AG04450 (cell line): ENCODE measurements around the gene KATNAL1. TPM values are rescaled to one million over a fixed set of nuclear protein-coding genes. Genes with fewer than 3 reads are reported as not detected.

Experiments used
- CTCF ChIA-PET: fragments of 300-600, 350-600 bp; formaldehyde crosslinking; extraction: SDS; loops from one replicate; lab custom pipeline; 2022; ENCODE audit warnings: antibody characterized with exemption, inconsistent platforms; lab: Charles Lee
- POLR2A ChIA-PET: fragments of 350-600 bp; formaldehyde crosslinking; extraction: SDS; loops from one replicate; lab custom pipeline; 2021; ENCODE audit warnings: antibody characterized with exemption, inconsistent platforms; lab: Yijun Ruan, JAX
- DNase-seq: peaks from one replicate; pipeline ENCODE4 v3.0.0-alpha.2; 2011; ENCODE audit warnings: low read depth, low spot score
- H3K27ac ChIP-seq: one replicate; pipeline ENCODE4 v1.5.1; 2012; ENCODE audit warnings: low read depth, low read length, control low read depth
- H3K27me3 ChIP-seq: one replicate; pipeline ENCODE4 v1.6.0; 2012; ENCODE audit warnings: low read length; ENCODE audit not compliant: control insufficient read depth, insufficient read depth
- H3K4me3 ChIP-seq: 2 replicates; pipeline ENCODE4 v1.5.1; 2011; ENCODE audit warnings: mild to moderate bottlenecking, low read depth, low read length, control low read depth
- H3K9me3 ChIP-seq: 2 replicates; pipeline ENCODE4 v1.5.1; 2012; ENCODE audit warnings: low read length; ENCODE audit not compliant: control insufficient read depth, insufficient read depth
- polyA plus RNA-seq: library from polyadenylated mRNA; depleted of rRNA; stranded (reverse); fragments of >200 nt; gene quantifications from 2 replicates; pipeline ENCODE4 v1.2.3, GENCODE V29; 2011
- TF ChIP-seq, protein P1 (sequence below): IDR thresholded peaks from 2 replicates; pipeline ENCODE4 v1.5.1; 2011; ENCODE audit warnings: low read depth, low read length, control low read depth, inconsistent platforms

The KATNAL1 gene
- polyA plus RNA-seq, 1 experiment, result 12.6 TPM

- Histone ChIP-seq H3K27me3 (no peaks in the 10 kb centered on the region), H3K4me3 (no peak overlapping the region), H3K9me3 (no peaks in the 10 kb centered on the region; the same call in 1 of the 2 replicates), H3K27ac (no peak overlapping the region)
- ChIA-PET POLR2A (interaction anchor here (0.6 to 3.0 kb wide), 3 partner anchors 34 to 176 kb away, joined by 3 to 8 read pairs (median 6); no protein-coding TSS in a partner anchor), CTCF (interaction anchor here (0.8 to 1.1 kb wide), 4 partner anchors 27 to 176 kb away, joined by 3 read pairs; no protein-coding TSS in a partner anchor)
- TF ChIP-seq, protein P1, sequence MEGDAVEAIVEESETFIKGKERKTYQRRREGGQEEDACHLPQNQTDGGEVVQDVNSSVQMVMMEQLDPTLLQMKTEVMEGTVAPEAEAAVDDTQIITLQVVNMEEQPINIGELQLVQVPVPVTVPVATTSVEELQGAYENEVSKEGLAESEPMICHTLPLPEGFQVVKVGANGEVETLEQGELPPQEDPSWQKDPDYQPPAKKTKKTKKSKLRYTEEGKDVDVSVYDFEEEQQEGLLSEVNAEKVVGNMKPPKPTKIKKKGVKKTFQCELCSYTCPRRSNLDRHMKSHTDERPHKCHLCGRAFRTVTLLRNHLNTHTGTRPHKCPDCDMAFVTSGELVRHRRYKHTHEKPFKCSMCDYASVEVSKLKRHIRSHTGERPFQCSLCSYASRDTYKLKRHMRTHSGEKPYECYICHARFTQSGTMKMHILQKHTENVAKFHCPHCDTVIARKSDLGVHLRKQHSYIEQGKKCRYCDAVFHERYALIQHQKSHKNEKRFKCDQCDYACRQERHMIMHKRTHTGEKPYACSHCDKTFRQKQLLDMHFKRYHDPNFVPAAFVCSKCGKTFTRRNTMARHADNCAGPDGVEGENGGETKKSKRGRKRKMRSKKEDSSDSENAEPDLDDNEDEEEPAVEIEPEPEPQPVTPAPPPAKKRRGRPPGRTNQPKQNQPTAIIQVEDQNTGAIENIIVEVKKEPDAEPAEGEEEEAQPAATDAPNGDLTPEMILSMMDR, result no peak
- DNase-seq, result no peak
Observed at GRCh38 chr13:30308548-30308947, 1.2 kb upstream of the KATNAL1 start.

DNA sequence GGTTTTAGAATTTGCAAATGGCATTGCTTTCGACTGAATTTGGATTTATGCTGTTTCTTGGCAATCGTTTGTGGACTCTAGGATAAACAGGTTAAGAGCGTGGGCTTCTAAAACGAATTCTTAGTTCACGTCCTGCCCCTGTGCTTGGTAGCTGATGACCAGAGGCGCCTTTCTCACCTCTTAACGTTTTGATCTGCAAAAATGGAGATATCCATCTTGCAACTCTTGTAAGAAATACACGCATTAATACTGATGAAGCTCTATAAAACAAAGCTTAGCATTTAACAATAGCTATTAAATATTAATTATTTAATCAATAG lies 580 bp upstream of the KATNAL1 start:
- POLR2A ChIA-PET, result interaction anchor here (0.6 to 3.0 kb wide), 5 partner anchors 34 to 278 kb away, joined by 3 to 18 read pairs (median 6); no protein-coding TSS in a partner anchor
- H3K27ac ChIP-seq, result peak overlapping the region; percentile 24
- no peak for DNase-seq
- CTCF ChIA-PET, result interaction anchor here (0.9 to 1.1 kb wide), 2 partner anchors 34 to 85 kb away, joined by 3 read pairs; no protein-coding TSS in a partner anchor
- no peaks in the 10 kb centered on the region; the same call in 1 of the 2 replicates for H3K9me3 ChIP-seq
- H3K4me3 ChIP-seq, result peak overlapping the region; percentile 90
- TF ChIP-seq, protein P1, result no peak
- H3K27me3 ChIP-seq, result no peaks in the 10 kb centered on the region

GRCh38 chr13:30306762-30307193 lies 573 bp downstream of the KATNAL1 start:
- TF ChIP-seq, protein P1, result no peak
- Histone ChIP-seq H3K27me3 (no peaks in the 10 kb centered on the region), H3K27ac (no peak overlapping the region), H3K9me3 (no peaks in the 10 kb centered on the region; the same call in 1 of the 2 replicates), H3K4me3 (peak overlapping the region; percentile 90)
- ChIA-PET POLR2A (interaction anchor here (0.7 to 3.0 kb wide), 6 partner anchors 35 to 164 kb away, joined by 3 to 18 read pairs (median 6); partner anchors contain the start of gene HMGB1), CTCF (interaction anchor here (0.9 to 1.2 kb wide), 2 partner anchors 29 to 174 kb away, joined by 3 to 7 read pairs; no protein-coding TSS in a partner anchor)
- peak; percentile 78 for DNase-seq

DNA sequence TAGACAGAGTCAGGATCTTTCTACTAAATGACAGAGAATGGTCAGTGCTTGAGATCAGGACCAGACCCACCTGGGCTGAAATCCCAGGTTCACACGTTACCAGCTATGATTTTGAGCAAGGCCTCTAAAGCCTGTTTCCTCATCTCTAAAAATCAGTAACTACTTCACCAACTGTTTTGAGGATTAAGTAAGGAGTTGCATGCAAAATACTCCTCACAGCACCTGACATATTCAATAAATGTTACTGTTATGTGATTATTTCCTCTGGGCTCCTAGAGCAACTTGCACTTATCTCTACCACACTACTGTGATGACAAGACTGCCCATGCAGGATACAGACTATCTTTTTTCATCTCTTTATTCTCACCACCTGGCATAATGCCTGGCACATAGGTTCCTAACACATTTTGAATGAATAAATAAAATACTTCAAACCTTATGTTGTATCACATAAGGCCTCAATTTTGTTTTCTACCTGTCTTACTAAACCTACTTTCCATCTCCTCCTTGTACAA lies 1.8 kb downstream of the KATNAL1 start:
- Histone ChIP-seq H3K4me3 (peak overlapping the region; percentile 90), H3K27ac (no peak overlapping the region), H3K9me3 (no peaks in the 10 kb centered on the region; the same call in 1 of the 2 replicates), H3K27me3 (no peaks in the 10 kb centered on the region)
- TF ChIP-seq, protein P1, result no peak
- POLR2A ChIA-PET, result interaction anchor here (2.4 kb wide), 1 partner anchor 89 kb away, joined by 18 read pairs; no protein-coding TSS in a partner anchor
- CTCF ChIA-PET, result interaction anchor here (1.5 kb wide), 1 partner anchor 173 kb away, joined by 6 read pairs; no protein-coding TSS in a partner anchor
- no peak for DNase-seq

DNA sequence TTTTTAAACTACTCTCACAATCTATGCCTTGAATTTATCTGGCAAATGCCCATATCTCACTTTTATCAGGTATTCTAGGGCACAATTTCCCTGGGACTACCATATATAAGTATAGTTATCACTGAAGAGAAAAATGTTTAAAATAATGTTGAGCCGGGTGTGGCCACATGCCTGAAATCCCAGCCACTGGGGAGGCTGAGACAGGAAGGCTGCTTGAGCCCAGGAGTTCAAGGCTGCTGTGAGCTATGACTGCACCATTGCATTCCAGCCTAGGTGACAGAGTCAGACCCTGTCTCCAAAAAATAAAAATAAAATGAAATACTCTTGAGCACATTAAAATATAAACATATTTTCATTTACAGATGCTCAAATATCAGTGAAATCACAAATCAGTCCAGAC lies 4.1 kb downstream of the KATNAL1 start:
- ChIA-PET POLR2A (no interaction called here), CTCF (interaction anchor here (0.5 kb wide), 1 partner anchor 743 kb away, joined by 3 read pairs; no protein-coding TSS in a partner anchor)
- no peak overlapping the region for H3K27ac ChIP-seq
- no peaks in the 10 kb centered on the region for H3K27me3 ChIP-seq
- no peaks in the 10 kb centered on the region; the same call in 1 of the 2 replicates for H3K9me3 ChIP-seq
- no peak for DNase-seq
- TF ChIP-seq, protein P1, result no peak
- H3K4me3 ChIP-seq, result no peak overlapping the region
